Activated CD4-positive, alpha-beta memory T cell treated with anti-CD3 and anti-CD28 coated beads for 36 hours (primary cell): Measurements from ENCODE around the gene TOM1L2. TPM values are rescaled to one million over a fixed set of nuclear protein-coding genes. Genes with fewer than 3 reads are reported as not detected.

Experiments
- CTCF ChIA-PET: fragments of 350-600 bp; sonication (Branson Sonifier 250); formaldehyde crosslinking; loops from one replicate; lab custom pipeline; 2021; ENCODE audit warnings: antibody characterized with exemption, inconsistent platforms; lab: Charles Lee
- POLR2A ChIA-PET: fragments of 350-600 bp; sonication (Branson Sonifier 250); formaldehyde crosslinking; loops from one replicate; lab custom pipeline; 2021; ENCODE audit warnings: antibody characterized with exemption; lab: Charles Lee
- DNase-seq: peaks from one replicate; pipeline ENCODE4 v3.0.0-alpha.2; 2020
- H3K27ac Mint-ChIP-seq: one replicate; pipeline ENCODE4 v1.8.0; 2021; ENCODE audit warnings: mixed read lengths
- H3K27me3 Mint-ChIP-seq: one replicate; pipeline ENCODE4 v1.8.0; 2021; ENCODE audit warnings: mixed read lengths
- H3K36me3 Mint-ChIP-seq: one replicate; pipeline ENCODE4 v1.8.0; 2021; ENCODE audit warnings: mixed read lengths
- H3K4me1 Mint-ChIP-seq: one replicate; pipeline ENCODE4 v1.8.0; 2021; ENCODE audit warnings: low read depth, mixed read lengths
- H3K4me3 Mint-ChIP-seq: one replicate; pipeline ENCODE4 v1.8.0; 2021; ENCODE audit warnings: mild to moderate bottlenecking, mixed read lengths
- H3K9me3 Mint-ChIP-seq: one replicate; pipeline ENCODE4 v1.8.0; 2021; ENCODE audit warnings: mixed read lengths
- intact Hi-C: fragments of 100-400 bp; cut with micrococcal nuclease; formaldehyde crosslinking; loops from one replicate; pipeline ENCODE4 v1.15.1; 2023
- total RNA-seq, 2 experiments: library from RNA; stranded (reverse); gene quantifications; one replicate each; pipeline ENCODE4 v1.2.3, GENCODE V29; 2021

TOM1L2 gene
- total RNA-seq, 2 experiments from 2014 or later, result 11.1 to 12.7 TPM

DNA sequence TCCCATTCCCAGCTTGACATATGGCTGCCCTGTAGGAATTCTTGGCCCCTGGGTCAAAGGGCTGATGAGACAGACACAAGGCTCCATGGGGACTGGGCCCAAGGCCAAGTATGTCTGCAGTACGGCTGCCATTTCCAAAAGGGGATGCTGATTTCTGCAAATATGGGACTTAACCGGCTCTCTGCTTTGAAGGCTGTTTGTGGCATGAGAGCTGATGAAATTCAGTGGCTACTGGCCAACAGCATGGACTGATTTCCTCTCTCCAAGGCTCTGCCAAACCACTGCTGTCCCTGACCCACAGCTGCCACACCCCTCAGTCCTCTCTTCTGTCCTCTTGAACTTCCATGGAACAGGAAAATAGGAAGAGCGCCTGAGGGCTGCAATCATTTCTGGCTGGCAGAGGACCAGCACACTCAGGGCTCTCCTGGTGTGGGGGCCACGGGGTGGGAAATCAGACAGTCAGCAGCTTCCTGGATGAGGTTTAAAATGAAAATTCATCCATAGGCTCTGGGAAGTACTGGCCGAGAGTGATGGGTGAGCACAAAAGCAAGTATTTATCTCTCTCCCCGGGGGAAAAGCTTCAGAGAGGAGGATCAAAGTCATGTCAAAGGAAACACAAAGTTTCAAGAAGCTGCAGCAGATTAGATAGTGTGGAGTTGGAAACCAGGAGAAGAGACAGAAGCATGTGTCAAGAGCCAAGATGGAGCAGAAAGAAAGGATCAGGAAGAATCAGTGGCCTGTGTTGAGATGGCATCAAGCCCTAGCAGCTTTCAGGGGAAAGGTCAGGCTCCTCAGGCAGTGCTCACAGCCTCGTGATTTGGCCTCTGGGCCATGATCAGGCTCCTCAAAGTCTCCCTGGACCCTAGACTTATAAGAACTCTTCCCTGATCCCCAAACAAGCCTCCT lies 71.3 kb downstream of the TOM1L2 start:
- DNase-seq, result no peak
- ChIA-PET CTCF (interaction anchor here (0.6 to 2.5 kb wide), 4 partner anchors 12 to 302 kb away, joined by 3 to 8 read pairs (median 4); no protein-coding TSS in a partner anchor), POLR2A (no interaction called here)
- intact Hi-C loops, result no loop called here
- Mint-ChIP-seq H3K4me1 (no peaks in the 10 kb centered on the region), H3K9me3 (no peaks in the 10 kb centered on the region), H3K36me3 (peaks cover 2% of the 10 kb centered on the region), H3K27ac (no peak overlapping the region), H3K27me3 (no peaks in the 10 kb centered on the region), H3K4me3 (no peak overlapping the region)

DNA sequence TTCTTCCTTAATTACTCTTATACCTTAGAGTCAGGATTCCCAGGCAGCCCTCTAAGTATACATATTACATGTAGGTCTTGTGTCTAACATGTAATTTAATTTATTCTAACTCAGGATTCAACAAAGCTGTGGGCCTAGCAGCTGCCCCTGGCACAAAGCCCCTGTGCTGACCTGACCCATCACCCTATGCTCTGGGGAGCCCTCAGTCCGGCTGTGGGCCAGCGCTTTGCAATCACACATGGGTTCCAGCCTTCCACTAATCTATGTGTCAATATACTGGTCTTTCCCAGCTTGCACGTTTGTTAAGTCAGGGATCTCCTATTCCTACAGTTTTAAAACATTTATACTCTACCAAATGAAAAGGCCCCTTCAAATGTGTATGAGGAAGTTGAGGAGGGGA lies 72.7 kb downstream of the TOM1L2 start:
- POLR2A ChIA-PET, result interaction anchor here (0.7 kb wide), 1 partner anchor 233 kb away, joined by 3 read pairs; no protein-coding TSS in a partner anchor
- no peaks in the 10 kb centered on the region for H3K4me1 Mint-ChIP-seq
- no peaks in the 10 kb centered on the region for H3K27me3 Mint-ChIP-seq
- no peak overlapping the region for H3K4me3 Mint-ChIP-seq
- no peak for DNase-seq
- no peak overlapping the region for H3K27ac Mint-ChIP-seq
- no peaks in the 10 kb centered on the region for H3K9me3 Mint-ChIP-seq
- intact Hi-C loops, result no loop called here
- CTCF ChIA-PET, result interaction anchor here (0.9 to 2.5 kb wide), 5 partner anchors 15 to 45 kb away, joined by 3 to 8 read pairs (median 3); no protein-coding TSS in a partner anchor
- H3K36me3 Mint-ChIP-seq, result peaks cover 2% of the 10 kb centered on the region

DNA sequence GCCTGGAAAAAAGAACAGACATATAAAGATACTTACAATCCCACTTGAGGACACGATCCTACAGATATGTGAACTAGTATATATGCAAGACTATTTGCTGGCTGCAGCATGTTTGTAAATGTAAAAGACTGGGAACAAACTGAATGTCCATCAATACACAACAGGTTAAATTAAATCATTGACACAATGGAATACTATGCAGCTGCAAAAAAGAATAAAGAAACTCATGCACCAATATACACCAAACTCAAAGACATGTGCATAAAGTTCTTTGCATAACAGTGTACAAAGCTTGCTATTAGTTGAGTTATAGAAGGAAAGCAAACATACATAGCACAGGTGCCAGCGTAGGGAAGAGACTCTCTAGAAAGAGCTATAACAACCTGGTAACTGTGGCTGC lies 73.5 kb downstream of the TOM1L2 start:
- Mint-ChIP-seq H3K9me3 (no peaks in the 10 kb centered on the region), H3K27me3 (no peaks in the 10 kb centered on the region), H3K27ac (no peak overlapping the region), H3K4me1 (no peaks in the 10 kb centered on the region), H3K4me3 (no peak overlapping the region), H3K36me3 (peaks cover 2% of the 10 kb centered on the region)
- ChIA-PET POLR2A (no interaction called here), CTCF (interaction anchor here (0.9 to 1.9 kb wide), 3 partner anchors 14 to 22 kb away, joined by 3 to 6 read pairs (median 3); no protein-coding TSS in a partner anchor)
- intact Hi-C loops, result no loop called here
- no peak for DNase-seq

DNA sequence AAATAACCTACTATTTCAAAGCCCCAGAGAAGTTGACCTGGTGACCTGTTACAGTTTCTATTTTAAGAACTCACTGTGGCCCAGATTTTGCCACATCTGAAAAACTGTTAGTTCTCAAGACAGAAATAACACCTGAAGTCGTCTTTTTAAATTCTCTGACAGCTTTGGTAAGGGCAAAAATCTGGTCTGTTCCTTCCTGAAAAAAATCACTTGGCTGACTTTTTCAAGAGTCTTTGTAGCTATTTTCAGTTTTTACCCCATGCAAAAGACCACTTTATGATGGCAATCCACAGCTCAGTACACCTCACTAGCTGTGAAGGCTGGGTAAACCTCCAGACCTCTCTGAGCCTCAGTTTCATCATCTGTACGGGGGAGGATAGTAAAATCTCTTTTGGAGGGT lies 74.8 kb downstream of the TOM1L2 start:
- DNase-seq, result no peak
- H3K27ac Mint-ChIP-seq, result no peak overlapping the region
- peaks cover 2% of the 10 kb centered on the region for H3K36me3 Mint-ChIP-seq
- ChIA-PET CTCF (interaction anchor here (1.1 to 1.9 kb wide), 2 partner anchors 22 to 36 kb away, joined by 3 to 6 read pairs; no protein-coding TSS in a partner anchor), POLR2A (no interaction called here)
- no peaks in the 10 kb centered on the region for H3K9me3 Mint-ChIP-seq
- no peaks in the 10 kb centered on the region for H3K4me1 Mint-ChIP-seq
- no peak overlapping the region for H3K4me3 Mint-ChIP-seq
- no peaks in the 10 kb centered on the region for H3K27me3 Mint-ChIP-seq
- intact Hi-C loops, result no loop called here

DNA sequence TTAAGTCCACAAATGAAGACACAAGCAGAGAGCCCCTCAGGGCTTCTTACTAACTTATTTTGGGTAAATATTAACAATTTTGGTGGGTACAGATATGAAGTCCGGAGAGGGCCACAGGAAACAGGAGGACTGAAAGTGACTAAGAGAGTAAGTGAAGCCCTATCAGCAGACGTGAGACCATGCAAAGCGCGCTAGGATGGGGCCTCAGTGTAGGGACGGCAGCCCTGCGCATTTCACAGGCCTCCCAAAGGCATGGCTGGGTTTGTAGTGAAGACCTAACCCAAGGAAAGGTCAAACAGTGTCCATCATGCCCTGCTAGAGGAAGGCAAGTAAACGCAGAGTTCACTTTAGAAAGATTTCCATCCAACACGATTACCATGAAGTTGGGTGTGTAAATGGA lies 75.5 kb downstream of the TOM1L2 start:
- Mint-ChIP-seq H3K4me1 (no peaks in the 10 kb centered on the region), H3K36me3 (peaks cover 2% of the 10 kb centered on the region), H3K4me3 (no peak overlapping the region), H3K9me3 (no peaks in the 10 kb centered on the region), H3K27me3 (no peaks in the 10 kb centered on the region), H3K27ac (no peak overlapping the region)
- ChIA-PET POLR2A (no interaction called here), CTCF (no interaction called here)
- DNase-seq, result no peak
- intact Hi-C loops, result no loop called here

DNA sequence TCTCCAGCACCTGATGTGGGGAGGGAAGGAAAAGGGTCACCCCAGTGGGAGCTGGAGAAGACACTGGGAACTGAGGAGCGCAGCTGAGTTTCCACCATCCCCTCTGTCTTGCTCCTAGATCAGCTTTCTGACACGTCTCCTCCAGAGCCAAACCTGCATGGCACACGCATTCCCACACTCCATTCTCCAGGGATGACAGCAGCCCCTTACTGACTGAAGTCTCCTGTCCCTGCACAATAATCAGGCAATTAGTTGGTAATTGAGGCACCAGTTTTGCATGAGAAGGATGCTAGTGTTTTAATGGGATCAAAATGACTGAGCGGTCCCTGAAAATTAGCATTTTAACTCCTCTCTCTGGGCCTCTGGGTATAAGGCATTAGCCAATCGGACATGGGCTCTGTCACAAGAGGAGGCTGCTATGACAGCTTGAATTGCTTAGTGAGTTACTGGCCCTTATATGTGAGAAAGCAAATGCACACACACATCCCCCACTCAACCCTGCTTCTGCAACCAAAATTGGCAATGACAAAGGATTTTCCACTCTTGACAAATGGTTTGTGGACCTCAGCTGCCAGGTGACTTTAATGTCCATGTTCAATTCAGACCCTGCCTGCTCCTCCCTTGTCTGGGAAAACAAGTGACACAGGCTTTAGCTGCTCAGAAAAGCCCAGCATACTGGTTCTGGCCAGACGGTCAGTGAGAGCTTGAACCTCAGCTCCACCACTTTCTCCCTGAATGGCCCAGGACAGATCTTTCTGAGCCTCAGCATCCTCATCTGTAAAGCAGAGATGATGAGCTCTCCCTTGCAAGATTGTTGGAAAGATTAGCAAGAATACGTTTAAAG lies 78.2 kb downstream of the TOM1L2 start:
- Mint-ChIP-seq H3K4me1 (no peaks in the 10 kb centered on the region), H3K27ac (no peak overlapping the region), H3K27me3 (no peaks in the 10 kb centered on the region), H3K36me3 (peaks cover 2% of the 10 kb centered on the region), H3K4me3 (no peak overlapping the region), H3K9me3 (no peaks in the 10 kb centered on the region)
- no peak for DNase-seq
- POLR2A ChIA-PET, result no interaction called here
- CTCF ChIA-PET, result interaction anchor here (0.8 to 1.7 kb wide), 3 partner anchors 25 to 145 kb away, joined by 3 to 4 read pairs (median 4); partner anchors contain the start of genes ATPAF2 and GID4
- intact Hi-C loops, result no loop called here

DNA sequence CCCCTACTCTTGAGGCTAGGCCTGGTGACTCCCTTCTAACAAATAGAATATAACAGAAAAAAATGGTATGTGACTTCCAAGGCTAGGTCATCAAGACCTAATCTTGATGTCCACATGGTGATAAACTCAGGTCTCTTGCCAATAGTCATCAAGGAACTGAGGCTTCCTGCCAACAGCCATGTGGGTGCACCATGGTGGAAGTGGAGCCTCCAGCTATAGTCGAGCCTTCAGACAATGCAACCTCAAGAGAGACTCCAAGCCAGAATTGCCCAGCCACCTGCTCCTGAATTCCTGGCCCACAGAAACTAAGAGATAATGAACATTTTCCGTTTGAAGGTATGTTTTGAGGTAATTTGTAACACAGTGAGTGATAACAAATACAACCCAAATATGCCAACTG lies 79.5 kb downstream of the TOM1L2 start:
- CTCF ChIA-PET, result interaction anchor here (3.0 kb wide), 1 partner anchor 141 kb away, joined by 37 read pairs; no protein-coding TSS in a partner anchor

DNA sequence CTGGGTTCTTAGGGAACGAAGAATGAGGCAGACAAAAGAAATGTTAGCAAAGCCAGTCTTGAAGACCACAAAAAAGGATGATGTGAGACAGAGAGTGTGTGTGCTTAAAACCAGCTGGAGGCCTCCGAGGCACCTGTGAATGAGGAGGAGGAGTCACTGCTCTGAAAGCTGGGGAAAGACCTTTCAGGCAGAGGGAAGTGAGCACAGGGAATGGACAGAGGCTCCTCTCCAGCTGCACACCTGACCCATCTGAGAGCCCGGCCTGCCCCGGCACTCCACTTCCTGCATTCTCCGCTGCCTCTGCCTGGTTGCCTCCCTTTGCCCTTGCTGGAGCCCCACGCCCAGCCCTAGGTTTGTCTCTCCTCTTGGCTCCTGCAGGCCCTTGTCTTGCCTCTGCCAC lies 80.2 kb downstream of the TOM1L2 start:
- peaks cover 2% of the 10 kb centered on the region for H3K36me3 Mint-ChIP-seq
- POLR2A ChIA-PET, result no interaction called here
- CTCF ChIA-PET, result interaction anchor here (1.5 to 3.0 kb wide), 4 partner anchors 27 to 144 kb away, joined by 5 to 37 read pairs (median 10); no protein-coding TSS in a partner anchor
- no peaks in the 10 kb centered on the region for H3K9me3 Mint-ChIP-seq
- H3K27ac Mint-ChIP-seq, result no peak overlapping the region
- no peak overlapping the region for H3K4me3 Mint-ChIP-seq
- H3K27me3 Mint-ChIP-seq, result no peaks in the 10 kb centered on the region
- intact Hi-C loops, result no loop called here
- H3K4me1 Mint-ChIP-seq, result no peaks in the 10 kb centered on the region
- DNase-seq, result no peak

More for the DNA sequence above, 79.5 kb downstream of the TOM1L2 start:
- intact Hi-C loops, result no loop called here
- no peaks in the 10 kb centered on the region for H3K27me3 Mint-ChIP-seq
- peaks cover 2% of the 10 kb centered on the region for H3K36me3 Mint-ChIP-seq
- H3K27ac Mint-ChIP-seq, result no peak overlapping the region
- H3K4me1 Mint-ChIP-seq, result no peaks in the 10 kb centered on the region
- DNase-seq, result no peak
- POLR2A ChIA-PET, result no interaction called here
- H3K4me3 Mint-ChIP-seq, result no peak overlapping the region
- H3K9me3 Mint-ChIP-seq, result no peaks in the 10 kb centered on the region

DNA sequence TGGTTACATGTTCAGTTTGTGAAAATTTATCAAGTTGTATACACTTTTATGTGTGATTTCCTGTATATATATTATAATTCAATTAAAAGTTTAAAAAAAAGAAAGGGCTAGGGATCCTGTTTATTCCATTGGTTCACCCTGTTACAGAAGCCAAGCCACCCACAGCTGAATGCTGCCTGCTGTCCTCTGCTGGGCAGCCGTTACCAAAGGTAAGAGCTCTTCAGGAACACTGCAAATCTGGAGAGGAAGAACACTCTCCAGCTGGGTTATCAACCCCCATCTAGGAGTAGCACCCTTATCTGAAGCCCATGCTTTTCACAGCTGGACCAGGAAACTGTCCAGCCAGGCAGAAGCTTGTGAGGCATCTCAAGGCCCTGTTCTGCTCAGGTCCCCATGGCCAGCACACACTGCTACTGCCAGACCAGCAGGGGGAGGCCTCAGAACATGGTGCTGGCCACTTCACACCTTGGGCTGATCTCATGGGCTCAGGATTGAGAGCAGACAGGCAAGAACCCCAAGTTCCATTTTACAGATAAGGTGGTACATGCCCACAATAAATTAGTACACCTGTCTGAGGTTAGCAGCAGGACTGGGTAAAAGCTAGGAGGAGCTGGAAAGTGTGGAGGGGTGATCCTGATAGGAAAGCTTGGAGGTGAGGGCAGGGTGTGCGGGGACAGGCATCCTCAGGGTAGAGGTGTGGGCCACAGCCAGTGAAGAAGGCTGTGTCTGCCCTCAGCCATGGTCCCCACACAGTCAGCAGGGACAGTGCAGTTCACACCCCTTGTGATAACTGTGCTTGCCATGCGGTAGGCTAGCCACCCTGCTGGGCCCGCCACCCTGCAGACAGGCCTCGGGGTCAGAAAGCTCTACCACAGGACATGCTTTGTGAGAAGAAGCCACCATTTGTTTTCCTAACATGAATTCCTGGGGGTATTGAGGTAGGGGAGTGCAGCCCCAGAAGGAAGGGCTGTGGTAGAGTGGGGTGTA lies 81.1 kb downstream of the TOM1L2 start:
- Mint-ChIP-seq H3K4me1 (no peaks in the 10 kb centered on the region), H3K4me3 (no peak overlapping the region), H3K27ac (no peak overlapping the region), H3K9me3 (no peaks in the 10 kb centered on the region), H3K36me3 (peaks cover 1% of the 10 kb centered on the region), H3K27me3 (no peaks in the 10 kb centered on the region)
- intact Hi-C loops, result loop anchor here (1.0 kb wide), 1 partner anchor 142 kb away; no protein-coding TSS in a partner anchor
- ChIA-PET POLR2A (no interaction called here), CTCF (interaction anchor here (0.7 to 3.0 kb wide), 10 partner anchors 28 to 212 kb away, joined by 3 to 37 read pairs (median 3); no protein-coding TSS in a partner anchor)
- DNase-seq, result peak; percentile 66

DNA sequence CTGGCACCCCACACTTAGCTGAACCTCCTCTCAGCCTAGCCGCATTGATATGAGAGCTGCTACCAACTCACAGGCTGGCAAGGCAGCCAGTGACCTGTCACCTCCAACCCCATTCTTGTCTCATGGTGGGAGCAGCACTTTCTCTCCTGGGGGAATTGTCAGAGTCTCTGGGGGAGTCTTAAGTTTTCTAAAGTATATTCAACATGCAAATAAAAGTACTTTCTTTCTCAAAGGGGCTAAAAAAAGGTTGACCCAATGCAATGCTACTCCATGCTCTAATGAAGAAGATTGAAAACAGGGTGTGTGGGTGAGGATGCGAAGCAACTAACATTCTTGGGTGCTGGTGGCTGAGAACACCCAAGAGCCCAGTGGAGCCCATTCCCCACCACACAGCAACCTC lies 82.3 kb downstream of the TOM1L2 start:
- Mint-ChIP-seq H3K36me3 (no peaks in the 10 kb centered on the region), H3K4me1 (no peaks in the 10 kb centered on the region), H3K27me3 (no peaks in the 10 kb centered on the region), H3K27ac (no peak overlapping the region), H3K4me3 (no peak overlapping the region), H3K9me3 (no peaks in the 10 kb centered on the region)
- CTCF ChIA-PET, result interaction anchor here (1.2 kb wide), 1 partner anchor 10 kb away, joined by 3 read pairs; no protein-coding TSS in a partner anchor
- no peak for DNase-seq
- intact Hi-C loops, result no loop called here
- POLR2A ChIA-PET, result no interaction called here

DNA sequence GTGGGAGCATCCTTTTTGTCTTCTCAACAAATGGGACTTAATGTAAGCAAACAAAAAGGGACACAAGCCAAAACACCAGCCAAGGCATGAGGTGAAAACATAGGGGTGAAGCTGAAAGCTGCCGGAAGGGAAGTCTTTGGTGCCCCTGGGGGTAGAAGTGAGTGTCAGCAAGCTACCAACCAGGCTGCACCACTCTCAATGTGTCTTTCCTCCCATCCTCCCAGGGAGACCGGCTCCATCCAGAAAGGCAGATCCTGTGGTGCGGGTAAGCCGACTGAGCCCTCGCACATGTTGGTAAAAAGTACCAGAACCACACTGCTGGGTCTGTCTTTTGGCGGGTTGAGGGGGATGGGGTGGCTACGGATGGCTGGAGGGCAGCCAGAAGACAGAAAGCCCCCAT lies 83.4 kb downstream of the TOM1L2 start:
- Mint-ChIP-seq H3K4me3 (no peak overlapping the region), H3K36me3 (no peaks in the 10 kb centered on the region), H3K27me3 (no peaks in the 10 kb centered on the region), H3K9me3 (no peaks in the 10 kb centered on the region), H3K27ac (no peak overlapping the region), H3K4me1 (no peaks in the 10 kb centered on the region)
- CTCF ChIA-PET, result interaction anchor here (0.9 to 3.1 kb wide), 7 partner anchors 11 to 146 kb away, joined by 3 to 10 read pairs (median 4); partner anchors contain the start of genes DRC3 and TOM1L2
- POLR2A ChIA-PET, result no interaction called here
- no peak for DNase-seq
- intact Hi-C loops, result no loop called here
